ENCODE measurements around the gene CAMKK1.

The CAMKK1 gene

DNA sequence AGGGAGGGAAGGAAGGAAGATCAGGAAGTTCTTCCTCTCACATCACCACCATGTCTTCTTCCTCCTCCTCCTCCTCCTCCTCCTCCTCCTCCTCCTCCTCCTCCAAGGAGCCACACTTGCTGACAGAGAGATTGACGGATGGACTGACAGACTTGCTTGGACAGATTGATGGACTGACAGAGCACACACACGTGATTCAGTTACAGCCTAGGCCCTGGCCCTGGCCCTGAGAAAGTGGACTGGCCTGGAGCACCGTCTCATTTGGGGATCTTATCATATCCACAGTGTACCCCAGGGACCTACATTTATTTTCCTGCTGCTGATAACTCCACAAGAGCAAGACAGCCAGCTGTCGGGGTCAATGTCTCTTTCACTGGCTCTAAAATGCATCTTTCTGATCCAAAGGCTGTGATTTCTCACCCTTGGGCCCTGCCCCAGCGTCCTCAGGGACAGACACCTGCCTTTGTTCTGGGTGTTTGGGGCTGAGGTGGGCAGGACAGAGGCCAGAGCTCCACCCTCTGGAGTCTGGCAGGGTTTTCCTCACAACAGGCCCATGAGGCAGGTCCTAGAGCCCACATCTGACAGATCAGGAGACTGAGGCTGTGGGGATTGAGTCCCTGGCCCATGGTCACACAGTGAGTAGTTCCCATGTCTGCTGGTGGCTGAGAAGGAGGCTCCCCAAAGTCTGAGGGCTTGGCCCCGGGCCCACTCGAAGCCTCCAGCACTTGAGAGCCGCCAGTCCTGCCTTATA is 25.7 kb upstream of the CAMKK1 start:
- no peak overlapping the region for H3K27ac ChIP-seq
- DNase-seq (ENCODE audit: low read depth, low spot score), result no peak

DNA sequence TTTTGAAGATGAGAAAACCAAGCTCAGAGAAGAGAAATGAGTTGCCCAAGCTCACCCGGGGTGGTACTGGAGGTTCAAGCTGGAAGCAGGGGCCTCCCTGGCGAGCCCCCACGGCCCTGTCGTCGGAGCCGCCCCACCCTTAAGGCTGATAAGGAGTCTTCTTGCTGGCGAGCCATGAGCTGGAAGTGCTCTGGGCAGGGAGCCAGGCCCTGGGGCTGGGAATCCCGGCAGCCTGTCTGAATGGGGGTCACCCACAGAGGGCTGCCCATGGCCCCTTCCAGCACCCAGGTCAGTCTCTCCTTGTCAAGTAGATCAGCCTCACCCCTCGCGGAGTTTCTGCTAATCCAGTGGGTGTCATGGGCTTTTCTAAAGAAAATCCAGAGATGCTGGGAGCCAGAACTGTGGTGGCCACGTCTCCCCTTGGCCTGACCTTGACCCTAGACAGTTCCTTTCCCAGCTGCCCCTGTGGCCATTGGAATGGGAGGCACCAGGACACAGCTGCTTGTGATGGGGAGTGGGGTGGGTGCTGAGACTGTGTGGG is 24.6 kb upstream of the CAMKK1 start:
- no peak overlapping the region for H3K27ac ChIP-seq
- no peak for DNase-seq (ENCODE audit: low read depth, low spot score)

DNA sequence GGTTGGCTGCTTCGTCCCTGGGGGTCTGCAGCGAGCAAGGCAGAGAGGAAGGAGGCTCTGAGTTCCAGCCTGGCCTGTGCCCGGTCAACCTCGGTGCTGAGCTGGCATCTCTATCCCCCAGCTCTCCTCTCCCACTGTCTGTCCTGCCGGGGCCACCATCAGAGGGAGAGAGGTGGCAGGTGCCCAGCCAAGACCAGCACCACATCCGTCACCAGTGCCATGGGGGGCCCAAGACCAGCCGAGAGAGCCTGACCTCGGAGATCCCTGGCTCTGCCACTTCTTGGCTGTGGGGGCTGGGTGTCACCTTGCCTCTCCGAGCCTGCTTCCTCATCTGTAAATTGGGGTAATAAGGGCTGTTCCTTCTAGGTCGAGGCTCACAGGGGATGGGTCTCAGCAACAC is 24.0 kb upstream of the CAMKK1 start:
- no peak for DNase-seq (ENCODE audit: low read depth, low spot score)
- H3K27ac ChIP-seq, result no peak overlapping the region

DNA sequence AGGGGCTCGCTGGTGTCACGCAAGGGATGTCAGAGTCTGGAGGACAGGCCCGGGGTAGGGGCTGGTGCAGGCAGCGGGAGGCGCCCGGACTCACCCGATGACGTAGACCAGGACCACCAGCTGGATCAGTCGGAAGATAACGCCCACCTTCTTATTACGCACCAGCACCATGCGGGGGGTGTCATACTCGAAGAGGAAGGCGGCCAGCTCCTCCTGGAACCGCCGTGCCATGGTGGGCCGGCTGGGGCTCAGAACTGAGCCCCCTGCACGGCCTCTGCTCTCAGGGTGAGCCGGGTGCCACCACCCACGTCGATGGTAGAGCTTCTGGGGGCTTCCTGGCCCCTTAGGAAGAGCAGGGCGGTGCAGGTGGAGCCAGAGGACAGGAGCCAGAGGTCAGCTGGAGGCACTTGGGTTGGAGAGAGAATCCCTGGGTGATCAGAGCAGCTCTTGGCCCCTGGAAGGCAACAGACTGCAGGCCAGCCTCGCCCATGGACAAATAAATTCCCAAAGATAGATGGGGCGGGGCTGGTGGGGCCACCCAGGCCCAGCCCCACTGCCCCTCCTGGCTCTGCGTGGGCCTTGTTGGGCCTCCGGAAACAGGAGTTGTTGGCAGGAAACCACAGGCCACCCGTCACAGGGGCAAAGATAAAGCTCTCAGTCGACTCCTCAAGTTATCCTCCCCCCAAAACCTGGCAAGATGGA is 23.3 kb upstream of the CAMKK1 start, which contains the start of gene P2RX1:
Gene P2RX1, minus strand, starts transcription at position 471 of the 702 bp plus-strand sequence. Its CDS starts 240 bp downstream, at position 231.
- DNase-seq (ENCODE audit: low read depth, low spot score), result no peak
- H3K27ac ChIP-seq, result no peak within 1 kb of the TSS

DNA sequence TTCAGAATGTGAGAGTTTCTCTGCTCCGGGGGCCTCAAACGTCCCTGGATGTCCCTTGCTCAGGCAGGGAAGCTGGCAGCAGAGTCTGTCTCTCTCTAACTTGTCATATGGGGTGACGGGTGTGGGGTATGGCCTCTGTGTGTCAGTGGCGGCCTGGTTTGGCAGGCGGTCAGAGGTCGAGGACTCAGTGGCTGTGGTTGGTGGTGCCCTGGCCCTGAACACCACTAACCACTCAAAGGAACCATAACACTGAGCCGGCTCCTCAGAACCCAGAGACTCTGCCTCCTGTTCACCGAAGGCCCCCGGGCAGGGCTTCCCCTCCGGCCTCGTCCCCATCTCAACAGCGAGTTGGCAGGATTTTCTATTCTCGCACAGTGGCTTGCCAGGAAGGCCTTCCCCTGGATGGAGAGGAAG is 22.7 kb upstream of the CAMKK1 start:
- no peak overlapping the region for H3K27ac ChIP-seq
- DNase-seq (ENCODE audit: low read depth, low spot score), result no peak

DNA sequence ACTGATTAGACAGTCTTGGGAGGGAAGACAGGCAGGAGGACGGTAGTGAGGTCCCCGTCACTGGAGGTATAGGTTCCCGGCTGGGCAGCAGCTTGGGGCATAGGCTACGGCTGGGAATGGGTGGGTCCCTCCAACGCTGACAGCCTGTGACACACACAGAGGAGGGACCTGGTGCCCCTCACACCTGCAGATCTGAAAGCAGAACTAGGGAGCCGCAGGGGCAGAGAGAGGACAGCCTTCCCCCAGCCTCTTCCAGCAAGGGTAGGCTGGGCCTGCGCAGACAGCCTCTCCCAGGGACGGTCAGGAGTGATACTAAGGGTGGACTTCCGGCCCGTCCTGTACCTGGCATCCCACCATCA is 21.4 kb upstream of the CAMKK1 start:
- no peak for DNase-seq (ENCODE audit: low read depth, low spot score)
- no peak overlapping the region for H3K27ac ChIP-seq

DNA sequence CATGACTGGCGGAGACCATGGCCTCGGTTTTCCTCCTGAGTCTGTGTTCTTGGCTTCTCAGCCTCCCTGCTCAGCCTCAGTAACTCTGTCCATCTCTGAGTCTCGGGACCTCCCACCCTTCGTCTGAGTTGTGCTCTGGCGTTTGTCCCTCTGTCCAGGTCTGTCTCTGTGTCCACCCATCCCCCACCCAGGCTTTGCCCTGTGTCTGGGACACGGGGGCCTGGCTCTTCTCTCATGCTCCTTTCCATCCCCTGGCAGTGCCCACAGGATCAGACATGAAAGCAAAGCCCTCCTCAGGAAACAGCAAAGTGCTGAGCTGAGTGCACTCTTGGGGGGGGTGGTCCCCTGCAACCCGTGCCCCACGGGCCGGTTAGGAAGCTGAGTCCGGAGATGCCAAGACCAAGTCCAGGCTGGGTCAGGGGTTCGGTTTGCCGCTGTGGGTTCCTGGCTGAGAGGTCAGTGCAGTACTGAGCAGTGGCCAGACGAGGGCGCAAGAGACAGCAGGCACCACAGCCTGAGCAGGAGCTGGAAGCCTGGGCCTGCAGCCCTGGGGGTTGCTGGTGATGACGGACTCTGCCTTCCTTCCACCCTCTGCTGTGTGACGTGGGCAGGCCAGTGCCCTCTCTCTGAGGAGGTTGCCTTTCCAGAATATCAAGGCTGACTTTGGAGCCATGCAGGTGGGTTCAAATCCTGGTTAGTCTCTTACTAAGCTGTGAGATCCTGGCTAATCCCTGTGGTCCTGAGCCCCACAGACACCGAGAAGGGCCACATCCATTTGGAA is 20.9 kb upstream of the CAMKK1 start:
- no peak overlapping the region for H3K27ac ChIP-seq
- DNase-seq (ENCODE audit: low read depth, low spot score), result no peak

DNA sequence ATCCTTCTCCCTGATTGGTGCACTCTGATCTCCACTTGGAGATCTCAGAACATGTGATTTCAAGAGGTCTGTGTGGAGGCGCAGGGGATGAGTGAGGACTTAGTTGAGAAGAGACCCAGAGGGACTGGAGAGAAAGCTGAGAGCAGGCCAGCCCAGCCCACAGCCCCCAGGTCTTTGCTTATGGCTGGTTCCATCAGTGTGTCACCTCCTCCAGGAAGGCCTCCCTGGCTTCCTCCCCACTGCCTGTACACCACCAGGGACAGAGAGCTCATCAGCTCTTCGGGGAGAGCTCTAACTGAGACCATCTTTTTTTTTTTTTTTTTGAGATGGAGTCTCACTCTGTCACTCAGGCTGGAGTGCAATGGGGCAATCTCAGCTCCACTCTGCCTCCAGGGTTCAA is 20.0 kb upstream of the CAMKK1 start:
- DNase-seq (ENCODE audit: low read depth, low spot score), result no peak
- H3K27ac ChIP-seq, result no peak overlapping the region

DNA sequence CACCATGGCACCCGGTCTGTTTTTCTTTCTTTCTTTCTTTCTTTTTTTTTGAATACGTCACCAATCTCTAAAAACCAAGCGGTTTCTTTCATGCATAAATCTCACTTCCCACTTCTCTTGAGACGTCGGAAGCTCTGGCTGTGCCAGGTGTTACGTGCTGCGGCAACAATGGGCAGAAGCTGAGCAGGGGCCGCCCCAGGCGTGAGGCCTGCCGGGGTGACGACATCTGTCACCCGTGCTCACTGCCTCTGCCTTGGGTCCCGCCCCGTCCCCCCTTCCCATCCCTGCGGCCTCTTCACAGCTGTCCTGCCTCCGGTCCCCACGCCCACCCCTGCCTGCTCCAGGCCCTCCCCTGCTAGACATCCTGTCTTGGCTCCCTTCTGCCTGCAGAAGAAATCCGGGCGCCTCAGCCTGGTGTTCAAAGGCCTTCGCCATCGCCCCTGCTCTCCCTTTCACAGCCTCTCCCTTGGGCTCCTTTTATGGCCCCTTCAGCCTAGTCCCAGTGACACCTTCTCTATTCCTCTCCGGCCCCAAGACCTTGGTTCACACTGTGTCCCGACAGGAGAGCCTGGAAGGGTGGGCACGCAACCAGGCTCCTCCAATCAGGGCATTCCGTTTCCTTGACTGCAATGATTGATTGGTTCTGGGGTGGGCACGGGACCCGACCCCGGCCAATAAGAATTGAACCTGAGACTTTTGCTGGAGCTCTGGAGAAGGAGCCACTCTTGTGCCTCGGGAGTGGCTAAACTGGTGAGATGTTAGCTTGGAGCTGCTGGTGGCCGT is 18.6 kb upstream of the CAMKK1 start:
- no peak for DNase-seq (ENCODE audit: low read depth, low spot score)

DNA sequence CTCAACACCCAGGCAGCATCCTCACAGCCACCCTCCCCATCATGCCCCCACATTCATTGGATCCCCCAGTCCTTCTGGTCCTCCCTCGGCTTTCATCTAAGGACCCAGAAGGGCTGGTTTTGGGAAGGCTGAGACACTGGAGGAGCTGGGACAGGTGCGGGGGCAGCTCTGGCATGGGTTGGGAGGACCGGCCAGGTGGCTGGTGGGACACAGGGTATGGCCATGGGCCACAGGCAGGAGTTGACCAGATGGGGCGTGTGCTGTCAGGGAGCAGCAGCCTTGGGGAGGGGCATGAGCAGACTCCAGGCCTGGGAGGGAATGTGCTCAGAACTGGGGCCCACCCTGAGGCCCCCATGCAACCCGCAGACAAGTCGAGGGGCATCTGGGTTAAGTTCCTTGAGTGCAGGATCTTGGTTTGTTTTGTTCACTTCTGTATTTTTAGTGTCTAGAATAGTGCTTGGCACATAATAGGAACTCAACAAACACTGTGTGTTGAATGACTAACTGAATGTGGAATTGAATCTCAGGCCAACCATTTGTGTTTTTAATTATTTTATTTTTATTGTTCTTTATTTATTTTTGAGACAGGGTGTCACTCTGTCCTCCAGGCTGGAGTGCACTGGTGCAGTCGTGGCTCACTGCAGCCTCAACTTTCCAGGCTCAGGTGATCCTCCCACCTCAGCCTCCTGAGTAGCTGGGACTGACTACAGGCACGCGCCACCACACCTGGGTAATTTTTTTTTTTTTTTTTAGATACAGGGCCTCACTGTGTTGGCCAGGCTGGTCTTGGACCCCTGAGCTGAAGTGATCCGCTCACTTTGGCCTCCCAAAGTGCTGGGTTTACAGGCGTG is 17.8 kb upstream of the CAMKK1 start:
- H3K27ac ChIP-seq, result no peak overlapping the region
- DNase-seq (ENCODE audit: low read depth, low spot score), result no peak

More for the DNA sequence above, 18.6 kb upstream of the CAMKK1 start:
- no peak overlapping the region for H3K27ac ChIP-seq

DNA sequence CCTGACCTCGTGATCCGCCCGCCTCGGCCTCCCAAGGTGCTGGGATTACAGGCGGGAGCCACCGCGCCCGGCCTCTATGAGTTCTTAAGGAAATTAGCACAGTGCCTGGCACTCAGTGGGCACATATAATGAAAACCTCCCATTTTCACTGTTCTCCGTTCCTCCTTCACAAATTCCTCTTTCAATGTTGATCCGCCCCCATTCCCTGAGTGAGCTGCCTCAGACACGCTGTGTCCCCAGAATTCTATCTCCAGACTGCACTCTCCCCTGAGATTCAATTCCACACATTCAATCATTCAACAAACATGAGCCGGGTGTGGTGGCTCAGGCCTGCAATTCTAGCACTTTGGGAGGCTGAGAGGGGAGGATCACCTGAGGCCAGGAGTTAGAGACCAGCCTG is 16.4 kb upstream of the CAMKK1 start:
- no peak overlapping the region for H3K27ac ChIP-seq
- DNase-seq (ENCODE audit: low read depth, low spot score), result no peak

DNA sequence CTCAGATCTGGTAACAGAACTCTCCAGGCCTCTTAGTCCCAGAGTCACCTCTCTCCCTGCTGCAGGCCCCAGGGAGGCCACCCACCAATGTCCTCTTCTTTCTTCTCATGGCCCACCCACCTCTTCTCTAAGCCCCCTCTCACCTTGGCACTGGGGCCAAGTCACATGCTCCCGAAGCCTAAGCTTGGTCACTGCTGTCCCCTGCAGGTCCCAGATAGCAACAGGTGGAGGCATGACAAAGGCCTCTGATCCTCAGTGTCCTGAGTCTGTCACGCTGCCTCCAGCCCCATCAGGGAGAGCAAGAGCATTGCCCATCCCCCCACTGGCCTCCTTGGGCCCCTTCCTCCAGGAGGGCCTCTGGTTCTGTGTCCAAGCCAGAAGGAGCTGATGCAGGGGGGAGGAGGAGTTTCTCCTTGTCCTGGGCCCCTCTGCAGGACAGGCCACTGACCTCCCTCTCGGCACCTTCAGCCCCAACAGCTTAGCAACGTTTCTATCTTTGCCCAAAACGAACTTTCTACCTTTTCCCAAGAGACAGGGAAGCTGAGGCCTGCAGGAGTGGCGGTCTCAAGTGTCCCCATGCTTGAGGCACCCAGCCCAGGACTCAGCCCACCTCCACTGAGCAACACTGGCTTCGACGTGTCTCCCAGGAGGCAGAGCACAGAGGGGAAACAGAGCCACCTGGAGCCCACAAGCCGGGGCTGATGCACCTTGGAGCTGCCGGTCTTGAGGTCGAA is 14.8 kb upstream of the CAMKK1 start:
- no peak for DNase-seq (ENCODE audit: low read depth, low spot score)
- no peak overlapping the region for H3K27ac ChIP-seq

DNA sequence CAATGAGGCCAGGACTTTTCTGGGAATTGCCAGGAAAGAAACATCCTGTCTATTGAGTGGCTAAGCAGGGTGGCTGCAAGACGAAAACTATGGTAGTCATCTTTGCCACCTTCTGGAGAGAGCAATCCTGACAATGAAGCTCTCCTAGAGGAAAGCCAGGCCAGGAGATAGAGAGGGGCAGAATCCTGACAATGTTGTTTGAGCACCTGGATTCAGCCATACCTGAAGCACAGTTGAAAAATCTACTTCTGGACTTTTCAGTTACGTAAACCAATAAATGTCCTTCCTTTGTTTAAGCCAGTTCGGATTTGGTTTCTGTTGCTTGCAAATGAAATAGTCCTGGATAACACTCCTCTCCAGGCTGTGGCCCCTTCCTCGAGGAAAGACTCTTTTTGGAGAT is 14.0 kb upstream of the CAMKK1 start:
- no peak for DNase-seq (ENCODE audit: low read depth, low spot score)
- H3K27ac ChIP-seq, result no peak overlapping the region

DNA sequence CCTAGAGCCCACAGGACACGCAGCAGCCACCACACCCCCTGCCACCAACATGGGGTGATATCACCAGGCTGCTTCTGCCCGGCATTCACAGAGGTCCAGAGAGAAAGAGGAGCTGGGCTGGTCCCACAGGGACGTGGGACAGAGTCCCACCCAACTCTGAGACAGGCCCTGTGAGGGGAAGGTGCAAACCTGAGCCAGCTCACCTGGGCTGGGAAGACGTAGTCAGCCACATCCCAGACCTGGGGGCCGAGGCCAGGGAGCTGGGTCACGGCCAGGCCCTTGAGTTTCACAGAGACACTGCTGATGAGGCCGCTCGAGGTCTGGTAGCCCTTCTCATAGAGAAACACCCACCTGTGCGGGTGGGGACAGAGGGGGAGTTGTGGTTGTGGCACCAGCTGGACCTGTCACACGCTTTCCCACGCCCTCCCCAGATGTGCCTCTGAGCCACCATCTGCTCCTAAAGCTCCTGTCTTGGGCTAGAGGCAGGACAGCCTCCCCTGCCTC is 12.2 kb upstream of the CAMKK1 start:
- H3K27ac ChIP-seq, result no peak overlapping the region
- no peak for DNase-seq (ENCODE audit: low read depth, low spot score)

DNA sequence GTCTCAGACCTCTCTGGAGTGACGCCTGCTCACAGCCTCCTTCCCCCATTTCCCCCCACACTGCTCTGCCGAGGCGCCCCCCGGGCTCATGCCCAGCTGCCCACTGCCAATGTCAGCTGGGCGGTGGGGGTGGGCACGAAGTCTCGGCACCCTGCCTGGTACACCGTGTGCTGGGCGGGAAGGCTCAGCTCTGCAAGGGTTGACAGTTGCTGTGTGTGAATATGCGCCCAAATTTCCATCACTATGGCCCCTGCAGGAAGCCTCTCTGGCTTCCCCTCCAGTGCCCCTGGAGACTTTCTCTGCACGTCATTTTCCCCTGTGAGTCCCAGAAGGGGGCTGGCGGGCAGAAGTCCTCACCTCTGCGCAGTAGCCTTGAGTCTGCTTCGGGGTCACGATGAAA is 11.6 kb upstream of the CAMKK1 start:
- DNase-seq (ENCODE audit: low read depth, low spot score), result no peak
- no peak overlapping the region for H3K27ac ChIP-seq

DNA sequence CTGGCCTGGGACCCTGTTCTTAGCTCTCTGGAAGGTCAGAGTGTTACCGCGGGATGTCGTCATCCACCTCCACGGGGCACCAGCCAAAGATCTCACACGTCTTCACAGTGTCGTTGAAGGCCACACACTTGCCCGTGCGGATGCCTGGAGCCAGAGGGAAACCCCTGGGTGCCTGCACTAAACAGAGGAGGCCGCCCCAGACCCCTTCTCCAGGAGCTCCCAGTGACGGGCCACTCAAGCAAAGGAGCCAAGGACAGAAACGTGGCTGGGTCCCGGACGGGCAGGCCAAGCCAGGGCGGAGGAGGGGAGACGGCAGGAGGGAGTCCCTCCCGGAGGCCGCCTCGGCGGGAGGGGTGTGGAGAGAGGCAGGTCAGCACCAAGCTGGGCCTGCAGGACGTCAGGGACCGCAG is 11.0 kb upstream of the CAMKK1 start:
- no peak for DNase-seq (ENCODE audit: low read depth, low spot score)
- H3K27ac ChIP-seq, result no peak overlapping the region

DNA sequence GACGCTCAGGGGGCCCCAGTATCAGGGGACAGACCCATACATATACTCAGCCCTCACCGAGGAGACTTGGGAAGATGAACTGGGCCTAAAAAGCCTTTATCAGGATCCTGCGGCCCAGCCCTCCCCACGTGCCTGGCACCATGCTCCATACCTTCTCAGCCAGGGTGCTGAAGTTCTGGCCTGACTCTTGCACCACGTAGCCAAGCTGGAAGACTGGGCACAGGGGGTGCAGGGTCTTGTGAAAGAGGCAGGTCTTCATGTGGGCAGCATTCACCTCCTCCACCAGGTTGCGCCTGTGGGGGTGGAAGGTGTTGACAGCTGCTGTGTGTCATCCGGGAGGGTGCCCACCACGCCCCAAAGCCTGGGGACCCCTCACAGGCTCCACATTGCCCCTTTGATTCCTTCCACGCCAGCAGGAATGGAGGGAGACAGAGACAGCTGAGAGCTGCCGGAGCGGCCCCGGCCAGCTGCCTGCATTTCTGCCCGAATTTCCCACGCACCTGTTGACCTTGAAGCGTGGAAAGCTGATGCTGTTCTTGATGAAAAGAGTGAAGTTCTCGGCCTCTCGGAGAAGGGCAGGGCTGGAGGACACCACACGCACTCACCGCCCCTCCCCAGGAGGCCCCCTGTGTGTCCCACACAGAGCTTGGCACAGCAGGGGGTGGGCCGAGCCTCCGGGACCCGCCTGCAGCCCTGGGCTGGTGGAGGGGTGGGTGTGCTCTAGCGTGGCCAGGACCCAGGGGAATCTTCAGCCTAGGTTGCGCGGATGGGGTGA is 10.4 kb upstream of the CAMKK1 start:
- no peak overlapping the region for H3K27ac ChIP-seq
- no peak for DNase-seq (ENCODE audit: low read depth, low spot score)

DNA sequence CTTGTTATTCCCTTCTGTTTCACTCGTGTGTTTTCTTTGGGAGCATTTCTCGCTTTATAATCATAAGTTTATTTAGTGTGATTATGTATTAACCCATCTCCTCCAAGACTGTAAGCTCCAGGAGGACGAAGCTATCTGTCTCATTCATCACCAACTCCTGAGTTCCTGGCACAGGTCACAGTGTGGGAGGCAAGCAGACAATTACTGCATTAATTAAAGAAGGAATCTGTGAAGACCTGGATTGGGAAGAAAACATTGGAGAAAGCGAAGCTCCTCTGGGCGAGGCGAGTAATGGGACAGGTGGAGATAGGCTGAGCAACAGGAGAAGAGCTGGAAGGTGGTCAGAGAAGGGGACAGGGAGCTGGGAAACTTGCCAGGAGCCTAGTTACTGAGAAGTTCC is 7.8 kb upstream of the CAMKK1 start:
- no peak for DNase-seq (ENCODE audit: low read depth, low spot score)
- no peak overlapping the region for H3K27ac ChIP-seq
